IMR-90 (cell line): ENCODE results near the gene KDM5A. TPM values are rescaled to one million over a fixed set of nuclear protein-coding genes. Genes with fewer than 3 reads are reported as not detected.

Source experiments
- ATAC-seq: fragments of 200-7000 bp; cut with Tn5 transposase; 2 replicates; pipeline ENCODE4 v1.9.1; 2020; ENCODE audit warnings: low read depth, mild to moderate bottlenecking, moderate library complexity
- BruUV-seq: library from RNA; stranded (reverse); fragments of 400-500 nt; replicated peaks from 2 replicates; lab custom pipeline; 2021; lab: Mats Ljungman, UMichigan
- CTCF ChIA-PET: fragments of 300-600 bp; formaldehyde crosslinking; extraction: SDS; loops from one replicate; lab custom pipeline; 2021; ENCODE audit warnings: antibody characterized with exemption; lab: Yijun Ruan, JAX
- POLR2A ChIA-PET: fragments of 300-600 bp; sonication (Branson Sonifier 250); formaldehyde crosslinking; loops from one replicate; lab custom pipeline; 2022; ENCODE audit warnings: antibody characterized with exemption; ENCODE audit not compliant: unreplicated experiment; lab: Charles Lee
- DNase-seq: peaks from one replicate; pipeline ENCODE4 v3.0.0; 2013
- H2AFZ ChIP-seq: replicated peaks from 2 replicates; pipeline ENCODE3; 2013; ENCODE audit warnings: low read length, mild to moderate bottlenecking; ENCODE audit not compliant: poor library complexity
- H2AK5ac ChIP-seq: 2 replicates; pipeline ENCODE4 v1.6.1; 2013; ENCODE audit warnings: low read depth, low read length, inconsistent platforms
- H2AK9ac ChIP-seq: replicated peaks from 2 replicates; pipeline ENCODE3; 2013; ENCODE audit warnings: mild to moderate bottlenecking, low read depth, low read length, moderate library complexity; ENCODE audit not compliant: poor library complexity
- H2BK120ac ChIP-seq: 2 replicates; pipeline ENCODE4 v1.6.1; 2013; ENCODE audit warnings: low read depth, low read length, inconsistent platforms
- H2BK15ac ChIP-seq: 3 replicates; pipeline ENCODE4 v1.6.1; 2013; ENCODE audit warnings: low read depth, low read length, inconsistent platforms
- H2BK20ac ChIP-seq: 2 replicates; pipeline ENCODE4 v1.6.1; 2013; ENCODE audit warnings: low read depth, mild to moderate bottlenecking, inconsistent platforms, low read length, moderate library complexity
- H2BK5ac ChIP-seq: 2 replicates; pipeline ENCODE4 v1.6.1; 2013; ENCODE audit warnings: mild to moderate bottlenecking, low read depth, low read length, inconsistent platforms; ENCODE audit not compliant: poor library complexity, severe bottlenecking
- H3K14ac ChIP-seq: replicated peaks from 2 replicates; pipeline ENCODE4 v1.6.1; 2013; ENCODE audit warnings: low read depth, low read length, inconsistent platforms
- H3K18ac ChIP-seq: 2 replicates; pipeline ENCODE4 v1.6.1; 2013; ENCODE audit warnings: low read depth, low read length, control low read depth
- H3K23ac ChIP-seq: 2 replicates; pipeline ENCODE4 v1.6.1; 2013; ENCODE audit warnings: low read depth, low read length, inconsistent platforms
- H3K27ac ChIP-seq: 2 replicates; pipeline ENCODE4 v1.5.1; 2013; ENCODE audit warnings: mild to moderate bottlenecking, control low read depth, low read length; ENCODE audit not compliant: insufficient read depth
- H3K27me3 ChIP-seq: 2 replicates; pipeline ENCODE4 v1.6.1; 2013; ENCODE audit warnings: low read length; ENCODE audit not compliant: control insufficient read depth, insufficient read depth
- H3K36me3 ChIP-seq: 2 replicates; pipeline ENCODE4 v1.6.1; 2013; ENCODE audit warnings: low read length, mixed read lengths; ENCODE audit not compliant: control insufficient read depth, insufficient read depth
- H3K4ac ChIP-seq: 2 replicates; pipeline ENCODE4 v1.6.1; 2013; ENCODE audit warnings: low read depth, low read length, inconsistent platforms
- H3K4me1 ChIP-seq: 2 replicates; pipeline ENCODE4 v1.6.1; 2013; ENCODE audit warnings: low read length, mixed read lengths; ENCODE audit not compliant: control insufficient read depth, insufficient read depth
- H3K4me2 ChIP-seq: 2 replicates; pipeline ENCODE4 v1.6.1; 2013; ENCODE audit warnings: low read depth, mild to moderate bottlenecking, control low read depth, low read length, moderate library complexity
- H3K4me3 ChIP-seq: 2 replicates; pipeline ENCODE4 v1.5.1; 2013; ENCODE audit warnings: low read depth, mild to moderate bottlenecking, control low read depth, low read length, moderate library complexity; ENCODE audit not compliant: insufficient read depth
- H3K56ac ChIP-seq: 2 replicates; pipeline ENCODE4 v1.6.1; 2013; ENCODE audit warnings: low read length, inconsistent platforms; ENCODE audit not compliant: insufficient read depth; ENCODE audit errors: extremely low read depth
- H3K79me1 ChIP-seq, 2 experiments: 2 replicates each; pipeline ENCODE4 v1.6.1; 2013; ENCODE audit warnings: low read length in 2 of 2, inconsistent platforms in 1 of 2, low read depth in 1 of 2
- H3K9ac ChIP-seq: 2 replicates; pipeline ENCODE4 v1.6.1; 2013; ENCODE audit warnings: low read depth, low read length, control low read depth
- H3K9me1 ChIP-seq: 2 replicates; pipeline ENCODE4 v1.6.1; 2013; ENCODE audit warnings: low read length, inconsistent platforms; ENCODE audit not compliant: insufficient read depth
- H3K9me3 ChIP-seq: 2 replicates; pipeline ENCODE4 v1.6.1; 2013; ENCODE audit warnings: low read length; ENCODE audit not compliant: control insufficient read depth, insufficient read depth
- H4K20me1 ChIP-seq: 2 replicates; pipeline ENCODE4 v1.6.1; 2013; ENCODE audit warnings: low read length, inconsistent platforms; ENCODE audit not compliant: insufficient read depth
- H4K5ac ChIP-seq: 2 replicates; pipeline ENCODE4 v1.6.1; 2013; ENCODE audit warnings: mild to moderate bottlenecking, low read depth, low read length, control low read depth
- H4K8ac ChIP-seq, 2 experiments: 2 replicates each; pipeline ENCODE4 v1.6.1; 2013; ENCODE audit warnings: low read depth in 2 of 2, low read length in 2 of 2, control low read depth in 1 of 2, inconsistent platforms in 1 of 2
- H4K91ac ChIP-seq: 2 replicates; pipeline ENCODE4 v1.6.1; 2013; ENCODE audit warnings: low read depth, low read length, inconsistent platforms; ENCODE audit not compliant: insufficient read depth
- BHLHE40 ChIP-seq: fragments of 150-350 bp; IDR thresholded peaks from 2 replicates; pipeline ENCODE4 v1.6.1; 2016; ENCODE audit warnings: mild to moderate bottlenecking, low read depth, low read length
- CEBPB ChIP-seq: IDR thresholded peaks from 2 replicates; pipeline ENCODE4 v1.6.1; 2012; ENCODE audit warnings: low read depth, low read length, improper control_type of control experiment
- CHD1 ChIP-seq: IDR thresholded peaks from 2 replicates; pipeline ENCODE4 v1.6.1; 2012; ENCODE audit warnings: low read depth, low read length, improper control_type of control experiment
- FOS ChIP-seq: fragments of 150-350 bp; IDR thresholded peaks from 2 replicates; pipeline ENCODE4 v1.6.1; 2016; ENCODE audit warnings: low read depth, low read length
- MAFK ChIP-seq: IDR thresholded peaks from 2 replicates; pipeline ENCODE4 v1.6.1; 2012; ENCODE audit warnings: low read depth, low read length, improper control_type of control experiment
- MAZ ChIP-seq: IDR thresholded peaks from 2 replicates; pipeline ENCODE4 v1.6.1; 2012; ENCODE audit warnings: low read depth, mild to moderate bottlenecking, low read length, improper control_type of control experiment, moderate library complexity, borderline replicate concordance
- MXI1 ChIP-seq: IDR thresholded peaks from 2 replicates; pipeline ENCODE4 v1.6.1; 2012; ENCODE audit warnings: low read depth, mild to moderate bottlenecking, low read length, moderate library complexity, borderline replicate concordance
- NFE2L2 ChIP-seq: fragments of 150-350 bp; IDR thresholded peaks from 2 replicates; pipeline ENCODE4 v1.6.1; 2016; ENCODE audit warnings: low read depth, mild to moderate bottlenecking, low read length
- POLR2A ChIP-seq: IDR thresholded peaks from 2 replicates; pipeline ENCODE4 v1.6.1; 2012; ENCODE audit warnings: mild to moderate bottlenecking, low read depth, low read length
- RCOR1 ChIP-seq: IDR thresholded peaks from 2 replicates; pipeline ENCODE4 v1.6.1; 2012; ENCODE audit warnings: mild to moderate bottlenecking, low read length, improper control_type of control experiment; ENCODE audit not compliant: insufficient replicate concordance
- RFX5 ChIP-seq: IDR thresholded peaks from 2 replicates; pipeline ENCODE4 v1.8.0; 2012; ENCODE audit warnings: low read depth, mild to moderate bottlenecking, low read length, moderate library complexity
- SMC3 ChIP-seq: fragments of 150-350 bp; IDR thresholded peaks from 2 replicates; pipeline ENCODE4 v1.6.1; 2016; ENCODE audit warnings: low read depth, mild to moderate bottlenecking, antibody characterized with exemption, low read length, moderate library complexity
- WGBS, 2 experiments: methylation state at CpG; one replicate each; pipeline versions ENCODE4 v1.1.5 to v1.1.7; 2013; ENCODE audit warnings: missing lambda C conversion rate in 2 of 2; ENCODE audit not compliant: insufficient read length in 1 of 2; ENCODE audit errors: extremely low coverage in 2 of 2; 5-methylcytosine and 5-hydroxymethylcytosine counted together
- dilution Hi-C: fragments of 300-500 bp; cut with HindIII; formaldehyde crosslinking; loops from one replicate; pipeline ENCODE4 v1.14.3; 2018; ENCODE audit warnings: low sequenced_read_pairs; ENCODE audit not compliant: unreplicated experiment
- in situ Hi-C: fragments of 300-500 bp; cut with MboI; formaldehyde crosslinking; loops from 3 replicates; pipeline ENCODE4 v1.14.3; 2019; ENCODE audit warnings: low sequenced_read_pairs, inconsistent platforms, mixed read lengths
- intact Hi-C: fragments of 100-400 bp; cut with micrococcal nuclease; formaldehyde crosslinking; loops from 2 replicates; pipeline ENCODE4 v1.10.0; 2022
- polyA plus RNA-seq, 3 experiments: library from polyadenylated mRNA; depleted of rRNA; stranded (reverse); fragments of >200 nt; gene quantifications; 2 replicates each; pipeline ENCODE4 v1.2.3, GENCODE V29; 2012; ENCODE audit warnings: low replicate concordance in 1 of 3
- total RNA-seq: library from RNA; depleted of rRNA; stranded (reverse); fragments of >200 nt; gene quantifications from 2 replicates; pipeline ENCODE4 v1.2.3, GENCODE V29; 2012
- TF ChIP-seq, protein P1 (sequence below): fragments of 150-350 bp; IDR thresholded peaks from 2 replicates; pipeline ENCODE4 v1.6.1; 2016; ENCODE audit warnings: low read depth, mild to moderate bottlenecking, low read length, moderate library complexity, borderline replicate concordance
- TF ChIP-seq, protein P2 (sequence below): fragments of 150-350 bp; IDR thresholded peaks from 2 replicates; pipeline ENCODE4 v1.6.1; 2017; ENCODE audit warnings: mild to moderate bottlenecking, antibody characterized with exemption, low read length, low read depth

KDM5A gene
- total and polyA plus RNA-seq, 2 of the 4 experiments (the other 2 are of a cell fraction), result 7.9 to 95.9 TPM

DNA sequence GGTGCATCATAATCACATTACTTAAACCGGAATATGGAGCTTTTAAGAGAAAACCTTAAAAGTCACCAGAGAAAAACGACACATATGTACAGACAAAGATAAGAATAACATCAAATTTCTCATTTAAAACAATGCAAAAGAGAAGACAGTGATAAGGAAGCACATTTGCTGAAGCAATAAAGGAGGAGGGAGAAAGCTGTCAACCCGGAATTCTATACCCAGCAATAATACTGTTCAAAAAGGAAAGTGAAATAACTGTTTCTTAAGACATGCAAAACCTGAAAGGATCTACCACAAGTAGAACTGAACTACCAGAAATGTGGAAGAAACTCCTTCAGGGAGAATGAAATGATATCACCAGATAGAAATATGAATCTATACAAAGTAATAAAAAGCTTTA, 141.8 kb downstream of the KDM5A start:
- H3K9me3 ChIP-seq, result no peaks in the 10 kb centered on the region
- H4K91ac ChIP-seq, result no peak overlapping the region
- no peak overlapping the region for H3K4me2 ChIP-seq
- CTCF ChIA-PET, result no interaction called here
- H3K9me1 ChIP-seq, result no peaks in the 10 kb centered on the region
- H3K23ac ChIP-seq, result no peak overlapping the region
- H4K20me1 ChIP-seq, result no peaks in the 10 kb centered on the region
- in situ Hi-C loops (no loop called here), intact Hi-C loops (no loop called here), dilution Hi-C loops (no loop called here)
- H3K79me1 ChIP-seq, result no peaks in the 10 kb centered on the region
- H2BK5ac ChIP-seq, result no peak overlapping the region
- H3K27ac ChIP-seq, result no peak overlapping the region
- DNase-seq, result no peak
- WGBS, 2 experiments, result no CpG with 5 or more reads among the region's 3 CpGs
- H2BK20ac ChIP-seq, result no peak overlapping the region
- H3K27me3 ChIP-seq, result peaks cover 14% of the 10 kb centered on the region
- TF ChIP-seq MAFK (no peak), FOS (no peak), MAZ (no peak), CHD1 (no peak), BHLHE40 (no peak), CEBPB (no peak), MXI1 (no peak), POLR2A (no peak), RFX5 (no peak), SMC3 (no peak), RCOR1 (no peak), NFE2L2 (no peak)
- TF ChIP-seq, protein P1, sequence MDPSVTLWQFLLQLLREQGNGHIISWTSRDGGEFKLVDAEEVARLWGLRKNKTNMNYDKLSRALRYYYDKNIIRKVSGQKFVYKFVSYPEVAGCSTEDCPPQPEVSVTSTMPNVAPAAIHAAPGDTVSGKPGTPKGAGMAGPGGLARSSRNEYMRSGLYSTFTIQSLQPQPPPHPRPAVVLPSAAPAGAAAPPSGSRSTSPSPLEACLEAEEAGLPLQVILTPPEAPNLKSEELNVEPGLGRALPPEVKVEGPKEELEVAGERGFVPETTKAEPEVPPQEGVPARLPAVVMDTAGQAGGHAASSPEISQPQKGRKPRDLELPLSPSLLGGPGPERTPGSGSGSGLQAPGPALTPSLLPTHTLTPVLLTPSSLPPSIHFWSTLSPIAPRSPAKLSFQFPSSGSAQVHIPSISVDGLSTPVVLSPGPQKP, result no peak
- TF ChIP-seq, protein P2, sequence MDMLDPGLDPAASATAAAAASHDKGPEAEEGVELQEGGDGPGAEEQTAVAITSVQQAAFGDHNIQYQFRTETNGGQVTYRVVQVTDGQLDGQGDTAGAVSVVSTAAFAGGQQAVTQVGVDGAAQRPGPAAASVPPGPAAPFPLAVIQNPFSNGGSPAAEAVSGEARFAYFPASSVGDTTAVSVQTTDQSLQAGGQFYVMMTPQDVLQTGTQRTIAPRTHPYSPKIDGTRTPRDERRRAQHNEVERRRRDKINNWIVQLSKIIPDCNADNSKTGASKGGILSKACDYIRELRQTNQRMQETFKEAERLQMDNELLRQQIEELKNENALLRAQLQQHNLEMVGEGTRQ, result no peak
- no peak overlapping the region for H4K5ac ChIP-seq
- H2AFZ ChIP-seq, result no peak overlapping the region
- no peak overlapping the region for H3K4ac ChIP-seq
- BruUV-seq, result no TSS peak
- H4K8ac ChIP-seq, result no peak overlapping the region
- no peak overlapping the region for H3K14ac ChIP-seq
- no peaks in the 10 kb centered on the region for H3K4me1 ChIP-seq
- no peaks in the 10 kb centered on the region for H3K36me3 ChIP-seq
- no peak overlapping the region for H3K4me3 ChIP-seq
- H3K9ac ChIP-seq, result no peak overlapping the region
- no peak overlapping the region for H2BK15ac ChIP-seq
- ATAC-seq, result no peak
- H2AK5ac ChIP-seq, result no peak overlapping the region
- no peak overlapping the region for H2BK120ac ChIP-seq
- no peak overlapping the region for H3K56ac ChIP-seq
- no peak overlapping the region for H3K18ac ChIP-seq
- H2AK9ac ChIP-seq, result no peak overlapping the region
- POLR2A ChIA-PET, result no interaction called here
